K562 (cell line): ENCODE measurements around the gene KRTAP9-4. TPM values are rescaled to one million over a fixed set of nuclear protein-coding genes. Genes with fewer than 3 reads are reported as not detected.

Source experiments
- ATAC-seq: fragments of 200-7000 bp; cut with Tn5 transposase; 3 replicates; pipeline ENCODE4 v1.9.1; 2020; ENCODE audit warnings: moderate library complexity
- BruUV-seq: library from RNA; stranded (reverse); fragments of 400-500 nt; replicated peaks from 2 replicates; lab custom pipeline; 2021; lab: Mats Ljungman, UMichigan
- CTCF ChIA-PET: fragments of 300-600 bp; formaldehyde crosslinking; extraction: SDS; loops from one replicate; lab custom pipeline; 2021; ENCODE audit warnings: low intra/inter-chr PET ratio; lab: Yijun Ruan, JAX
- POLR2A ChIA-PET: fragments of 300-600, 350-650 bp; sonication (Branson Sonifier 250); formaldehyde crosslinking; extraction: SDS; loops from one replicate; lab custom pipeline; 2021; ENCODE audit warnings: antibody characterized with exemption, inconsistent platforms; lab: Yijun Ruan, JAX
- DNase-seq, 4 experiments: peaks; one replicate each; pipeline versions ENCODE4 v3.0.0 to v3.0.0-alpha.2; 2011 to 2018; ENCODE audit warnings: low spot score in 3 of 4, mixed read lengths in 3 of 4; ENCODE audit errors: extremely low read depth in 1 of 4
- FAIRE-seq: peaks from 2 replicates; lab custom pipeline; 2011; peaks lifted over from hg19 to GRCh38; lab: Jason Lieb, UNC
- H2AFZ ChIP-seq: 2 replicates; pipeline ENCODE4 v1.6.0; 2011; ENCODE audit warnings: low read depth, low read length, control low read depth, inconsistent platforms
- H3K27ac ChIP-seq: fragments of 200-600 bp; 3 replicates; pipeline ENCODE4 v1.8.0; 2011; ENCODE audit warnings: low read depth, mild to moderate bottlenecking, control low read depth, inconsistent platforms, low read length, moderate library complexity, mixed read lengths; ENCODE audit errors: extremely low read depth
- H3K27me3 ChIP-seq, 2 experiments: fragments of 300-600 bp in 1 of 2; 2 replicates in 1 of 2; 3 replicates in 1 of 2; pipeline versions ENCODE4 v1.6.0 to v1.8.0; 2011; ENCODE audit warnings: inconsistent platforms in 2 of 2, low read length in 2 of 2, mild to moderate bottlenecking in 1 of 2, mixed read lengths in 1 of 2, moderate library complexity in 1 of 2; ENCODE audit not compliant: control insufficient read depth in 2 of 2, insufficient read depth in 2 of 2
- H3K36me3 ChIP-seq: fragments of 300-600 bp; 3 replicates; pipeline ENCODE4 v1.8.0; 2011; ENCODE audit warnings: mild to moderate bottlenecking, low read length, inconsistent platforms; ENCODE audit not compliant: control insufficient read depth, insufficient read depth
- H3K4me1 ChIP-seq, 2 experiments: fragments of 200-600 bp in 1 of 2; replicated peaks in 1 of 2; 2 replicates in 1 of 2; 3 replicates in 1 of 2; pipeline versions ENCODE4 v1.5.1 to v1.8.0; 2011; ENCODE audit warnings: inconsistent platforms in 2 of 2, low read length in 2 of 2, mild to moderate bottlenecking in 1 of 2, mixed read lengths in 1 of 2, moderate library complexity in 1 of 2; ENCODE audit not compliant: control insufficient read depth in 2 of 2, insufficient read depth in 2 of 2
- H3K4me2 ChIP-seq: 2 replicates; pipeline ENCODE4 v1.6.1; 2011; ENCODE audit warnings: low read length, control low read depth, inconsistent platforms, mixed read lengths; ENCODE audit not compliant: insufficient read depth
- H3K4me3 ChIP-seq: fragments of 200-600 bp; sonication (generic), shearing (Covaris generic); 2 replicates; pipeline ENCODE4 v1.5.1; 2016; ENCODE audit warnings: control low read depth, inconsistent platforms
- H3K79me2 ChIP-seq: fragments of 200-600 bp; 3 replicates; pipeline ENCODE4 v1.8.0; 2011; ENCODE audit warnings: low read length, inconsistent platforms; ENCODE audit not compliant: control insufficient read depth, insufficient read depth
- H3K9ac ChIP-seq, 2 experiments: 2 replicates each; pipeline versions ENCODE4 v1.6.0 to v1.6.1; 2011; ENCODE audit warnings: low read depth in 2 of 2, low read length in 2 of 2, control low read depth in 1 of 2, inconsistent platforms in 1 of 2, mild to moderate bottlenecking in 1 of 2, mixed read lengths in 1 of 2; ENCODE audit not compliant: insufficient read depth in 1 of 2
- H3K9me1 ChIP-seq: one replicate; pipeline ENCODE4 v1.6.0; 2011; ENCODE audit warnings: inconsistent platforms, mild to moderate bottlenecking, low read length, moderate library complexity; ENCODE audit not compliant: control insufficient read depth, insufficient read depth
- H3K9me3 ChIP-seq: replicated peaks from 2 replicates; pipeline ENCODE4 v1.5.1; 2011; ENCODE audit warnings: low read depth, low read length, inconsistent platforms; ENCODE audit not compliant: control insufficient read depth, insufficient read depth
- H4K20me1 ChIP-seq: replicated peaks from 2 replicates; pipeline ENCODE4 v1.6.1; 2011; ENCODE audit warnings: low read length, inconsistent platforms, mixed read lengths; ENCODE audit not compliant: control insufficient read depth, insufficient read depth
- GATA2 ChIP-seq: sonication (generic); formaldehyde crosslinking; IDR thresholded peaks from 2 replicates; pipeline ENCODE4 v1.4.0; 2020; ENCODE audit warnings: mild to moderate bottlenecking, missing genetic modification reagents
- GATAD2B ChIP-seq: fragments of 450-650 bp; IDR thresholded peaks from 2 replicates; pipeline ENCODE4 v1.6.1; 2017; ENCODE audit warnings: mild to moderate bottlenecking, borderline replicate concordance
- MTF1 ChIP-seq: fragments of 250-450 bp; sonication (Bioruptor Pico); IDR thresholded peaks from 2 replicates; pipeline ENCODE4 v1.9.0; 2021; ENCODE audit warnings: moderate library complexity, mild to moderate bottlenecking, inconsistent platforms, borderline replicate concordance
- NRF1 ChIP-seq, 2 experiments: fragments of 450-650 bp; IDR thresholded peaks in 1 of 2; conservative IDR thresholded peaks in 1 of 2; 2 replicates each; pipeline ENCODE4 v1.6.1; 2014; ENCODE audit warnings: mild to moderate bottlenecking in 2 of 2
- PCBP1 ChIP-seq: fragments of 200-400 bp; formaldehyde crosslinking; IDR thresholded peaks from 2 replicates; pipeline ENCODE4 v1.6.1; 2018; ENCODE audit warnings: mild to moderate bottlenecking, low read depth, low read length; ENCODE audit not compliant: poor library complexity, severe bottlenecking
- PHTF2 ChIP-seq: fragments of 250-450 bp; sonication (Bioruptor Pico); IDR thresholded peaks from 2 replicates; pipeline ENCODE4 v1.5.0; 2021; ENCODE audit warnings: mild to moderate bottlenecking
- POLR2B ChIP-seq: fragments of 450-650 bp; IDR thresholded peaks from 2 replicates; pipeline ENCODE4 v1.6.1; 2018; ENCODE audit warnings: low read depth; ENCODE audit not compliant: partially characterized antibody
- SP1 ChIP-seq: sonication (generic); formaldehyde crosslinking; IDR thresholded peaks from 2 replicates; pipeline ENCODE4 v1.8.1; 2022; ENCODE audit warnings: mild to moderate bottlenecking, missing genetic modification reagents
- ZNF584 ChIP-seq: fragments of 200-800 bp; sonication (Bioruptor generic); IDR thresholded peaks from 2 replicates; pipeline ENCODE4 v1.6.1; 2016; ENCODE audit warnings: low read depth, mild to moderate bottlenecking, missing genetic modification characterization, missing compliant biosample characterization
- ZNF830 ChIP-seq: fragments of 250-450 bp; sonication (Bioruptor Pico); IDR thresholded peaks from 2 replicates; pipeline ENCODE4 v1.5.0; 2021; ENCODE audit warnings: mild to moderate bottlenecking
- WGBS: fragments of 100-300 bp; shearing (Covaris generic); methylation state at CpG from one replicate; pipeline ENCODE4 v1.1.6; 2016; ENCODE audit warnings: low coverage, mixed read lengths; ENCODE audit not compliant: insufficient coverage; ENCODE audit errors: missing lambda C conversion rate; 5-methylcytosine and 5-hydroxymethylcytosine counted together
- in situ Hi-C: fragments of 300-500 bp; cut with MboI; formaldehyde crosslinking; loops from 4 replicates; pipeline ENCODE4 v1.15.0; 2018; ENCODE audit warnings: inconsistent platforms, mixed read lengths
- intact Hi-C: fragments of 100-400 bp; cut with micrococcal nuclease; formaldehyde crosslinking; loops from 2 replicates; pipeline ENCODE4 v1.14.2; 2022
- polyA plus RNA-seq, 8 experiments: library from polyadenylated mRNA; depleted of rRNA in 4 of 8; stranded (reverse) in 5 of 8; unstranded in 3 of 8; fragments of >200 nt; fragmentation: Nextera tagmentation in 2 of 8; fragmentation: Illumina TruSeq in 1 of 8; extraction: Ambion mirVana in 2 of 8; extraction: Trizol in 1 of 8; gene quantifications; 2 replicates each; pipeline versions ENCODE4 v1.2.1 to v1.2.3, GENCODE V29; 2011 to 2014; ENCODE audit warnings: inconsistent platforms in 1 of 8, missing spikeins in 1 of 8
- total RNA-seq, 7 experiments: library from RNA; depleted of rRNA in 6 of 7; stranded (reverse); fragments of >200 nt in 6 of 7; fragmentation: Illumina TruSeq in 2 of 7; extraction: Trizol in 2 of 7; gene quantifications; 2 replicates each; pipeline versions ENCODE4 v1.2.1 to v1.2.3, GENCODE V29; 2011 to 2021; ENCODE audit warnings: low replicate concordance in 1 of 7
- TF ChIP-seq, protein P1 (sequence below): sonication (generic); formaldehyde crosslinking; IDR thresholded peaks from 2 replicates; pipeline ENCODE4 v1.8.0; 2022; ENCODE audit warnings: mild to moderate bottlenecking, missing genetic modification reagents
- TF ChIP-seq, protein P2 (sequence below), 2 experiments: fragments of 450-650 bp; IDR thresholded peaks; 2 replicates each; pipeline ENCODE4 v1.6.1; 2016; ENCODE audit warnings: mild to moderate bottlenecking in 2 of 2, borderline replicate concordance in 1 of 2, low read depth in 1 of 2, moderate library complexity in 1 of 2

KRTAP9-4 gene
- total and polyA plus RNA-seq, 9 of the 15 experiments (the other 6 are each of a cell fraction or from before 2014, with no cell fraction given), result not detected

DNA sequence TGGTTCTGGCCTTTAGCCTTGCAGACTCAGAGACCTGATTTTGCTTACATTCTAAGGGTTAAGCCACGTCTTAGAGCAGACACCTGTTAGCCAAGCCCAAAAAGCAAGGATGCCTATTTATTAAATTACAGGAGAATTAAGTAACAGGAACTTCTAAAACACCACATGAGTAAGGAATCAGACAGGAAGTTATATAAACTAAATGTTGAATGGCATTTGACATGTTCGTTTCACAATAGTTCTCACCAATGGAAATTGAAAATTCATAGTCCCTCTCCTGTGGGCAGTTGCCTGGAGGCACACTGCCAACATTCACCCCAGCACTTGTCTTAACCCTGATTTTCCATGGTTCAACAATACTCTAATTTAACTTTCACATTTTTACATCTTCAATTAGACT lies 35.1 kb downstream of the KRTAP9-4 start:
- Histone ChIP-seq H3K4me2 (no peak overlapping the region), H3K9me3 (no peaks in the 10 kb centered on the region), H3K4me1 (no peaks in the 10 kb centered on the region), H2AFZ (no peak overlapping the region), H3K27me3 (peaks cover 3 to 5% of the 10 kb centered on the region in 2 experiments; a peak in 2 of 5 replicates), H3K36me3 (no peaks in the 10 kb centered on the region), H4K20me1 (no peaks in the 10 kb centered on the region), H3K27ac (no peak overlapping the region), H3K4me3 (no peak overlapping the region), H3K79me2 (no peaks in the 10 kb centered on the region), H3K9me1 (no peaks in the 10 kb centered on the region), H3K9ac (no peak overlapping the region)
- WGBS, result 0% methylated on average over 2 of the region's 2 CpGs
- no TSS peak for BruUV-seq
- FAIRE-seq, result no peak
- in situ Hi-C loops, result no loop called here
- ChIA-PET CTCF (interaction anchor here (1.3 kb wide), 1 partner anchor 375 kb away, joined by 3 read pairs; no protein-coding TSS in a partner anchor), POLR2A (no interaction called here)
- intact Hi-C loops, result no loop called here
- peak in 3 of 4 experiments; percentile 0 to 1 (median 0) for DNase-seq
- ATAC-seq, result no peak
- TF ChIP-seq ZNF584 (CRISPR knock-in tag), result no peak
- TF ChIP-seq ZNF830 (CRISPR knock-in tag), result no peak
- no peak for TF ChIP-seq SP1 (CRISPR knock-in tag)
- TF ChIP-seq PCBP1, result no peak
- TF ChIP-seq MTF1, result no peak
- no peak for TF ChIP-seq PHTF2 (CRISPR knock-in tag)
- no peak for TF ChIP-seq POLR2B
- TF ChIP-seq GATA2 (CRISPR knock-in tag), result no peak
- TF ChIP-seq, protein P1, sequence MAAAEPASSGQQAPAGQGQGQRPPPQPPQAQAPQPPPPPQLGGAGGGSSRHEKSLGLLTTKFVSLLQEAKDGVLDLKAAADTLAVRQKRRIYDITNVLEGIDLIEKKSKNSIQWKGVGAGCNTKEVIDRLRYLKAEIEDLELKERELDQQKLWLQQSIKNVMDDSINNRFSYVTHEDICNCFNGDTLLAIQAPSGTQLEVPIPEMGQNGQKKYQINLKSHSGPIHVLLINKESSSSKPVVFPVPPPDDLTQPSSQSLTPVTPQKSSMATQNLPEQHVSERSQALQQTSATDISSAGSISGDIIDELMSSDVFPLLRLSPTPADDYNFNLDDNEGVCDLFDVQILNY, result no peak
- no peak for TF ChIP-seq GATAD2B
- TF ChIP-seq, protein P2, sequence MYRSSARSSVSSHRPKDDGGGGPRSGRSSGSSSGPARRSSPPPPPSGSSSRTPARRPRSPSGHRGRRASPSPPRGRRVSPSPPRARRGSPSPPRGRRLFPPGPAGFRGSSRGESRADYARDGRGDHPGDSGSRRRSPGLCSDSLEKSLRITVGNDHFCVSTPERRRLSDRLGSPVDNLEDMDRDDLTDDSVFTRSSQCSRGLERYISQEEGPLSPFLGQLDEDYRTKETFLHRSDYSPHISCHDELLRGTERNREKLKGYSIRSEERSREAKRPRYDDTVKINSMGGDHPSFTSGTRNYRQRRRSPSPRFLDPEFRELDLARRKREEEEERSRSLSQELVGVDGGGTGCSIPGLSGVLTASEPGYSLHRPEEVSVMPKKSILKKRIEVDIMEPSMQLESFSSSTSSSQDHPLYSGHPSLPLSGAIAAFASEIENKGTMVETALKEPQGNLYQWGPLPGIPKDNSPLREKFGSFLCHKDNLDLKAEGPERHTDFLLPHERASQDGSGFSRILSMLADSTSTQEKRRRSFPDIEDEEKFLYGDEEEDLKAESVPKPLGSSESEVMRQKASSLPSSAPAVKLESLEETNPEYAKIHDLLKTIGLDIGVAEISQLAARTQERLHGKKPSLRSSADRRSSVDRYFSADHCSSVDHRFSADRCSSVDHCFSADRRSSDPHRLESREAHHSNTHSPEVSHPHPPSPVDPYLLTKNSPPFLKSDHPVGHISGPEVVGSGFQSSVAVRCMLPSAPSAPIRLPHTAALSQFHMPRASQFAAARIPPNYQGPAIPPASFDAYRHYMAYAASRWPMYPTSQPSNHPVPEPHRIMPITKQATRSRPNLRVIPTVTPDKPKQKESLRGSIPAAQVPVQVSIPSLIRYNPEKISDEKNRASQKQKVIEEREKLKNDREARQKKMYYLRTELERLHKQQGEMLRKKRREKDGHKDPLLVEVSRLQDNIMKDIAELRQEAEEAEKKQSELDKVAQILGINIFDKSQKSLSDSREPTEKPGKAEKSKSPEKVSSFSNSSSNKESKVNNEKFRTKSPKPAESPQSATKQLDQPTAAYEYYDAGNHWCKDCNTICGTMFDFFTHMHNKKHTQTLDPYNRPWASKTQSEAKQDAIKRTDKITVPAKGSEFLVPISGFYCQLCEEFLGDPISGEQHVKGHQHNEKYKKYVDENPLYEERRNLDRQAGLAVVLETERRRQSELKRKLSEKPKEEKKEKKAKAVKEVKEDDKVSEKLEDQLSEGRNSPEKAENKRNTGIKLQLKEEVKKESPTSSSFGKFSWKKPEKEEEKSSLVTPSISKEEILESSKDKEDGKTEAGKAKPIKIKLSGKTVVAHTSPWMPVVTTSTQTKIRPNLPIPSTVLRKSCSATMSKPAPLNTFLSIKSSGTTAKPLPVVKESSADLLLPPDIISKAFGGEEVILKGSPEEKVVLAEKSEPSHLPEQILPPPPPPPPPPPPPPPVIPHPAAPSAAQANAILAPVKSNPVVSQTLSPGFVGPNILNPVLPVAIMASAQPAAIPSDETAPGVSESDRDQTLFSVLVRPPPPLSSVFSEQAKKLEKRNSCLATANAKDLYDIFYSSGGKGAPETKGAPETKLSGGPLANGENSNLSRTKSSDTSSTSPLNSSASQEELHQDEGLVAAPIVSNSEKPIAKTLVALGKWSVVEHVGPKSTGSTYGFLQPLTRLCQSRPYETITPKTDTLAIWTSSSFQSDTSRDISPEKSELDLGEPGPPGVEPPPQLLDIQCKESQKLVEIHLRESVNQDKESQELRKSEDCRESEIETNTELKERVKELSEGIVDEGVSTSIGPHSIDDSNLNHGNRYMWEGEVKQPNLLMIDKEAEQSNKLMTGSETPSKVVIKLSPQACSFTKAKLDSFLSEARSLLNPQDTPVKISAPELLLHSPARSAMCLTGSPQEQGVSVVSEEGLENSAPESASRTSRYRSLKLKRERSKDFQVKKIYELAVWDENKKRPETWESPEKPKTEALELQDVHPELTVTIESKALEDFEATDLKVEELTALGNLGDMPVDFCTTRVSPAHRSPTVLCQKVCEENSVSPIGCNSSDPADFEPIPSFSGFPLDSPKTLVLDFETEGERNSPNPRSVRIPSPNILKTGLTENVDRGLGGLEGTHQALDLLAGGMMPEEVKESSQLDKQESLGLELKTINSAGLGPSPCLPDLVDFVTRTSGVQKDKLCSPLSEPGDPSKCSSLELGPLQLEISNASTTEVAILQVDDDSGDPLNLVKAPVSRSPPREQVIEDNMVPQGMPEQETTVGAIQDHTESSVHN (IDR thresholded peaks at IDR 0.05; ENCODE audit: borderline replicate concordance in 1 of 2, low read depth in 1 of 2), result no peak
- TF ChIP-seq NRF1 (conservative IDR thresholded peaks at IDR 0.05 in 1 of 2, IDR thresholded peaks at IDR 0.05 in 1 of 2), result no peak
